H1 (cell line): Measurements from ENCODE around the gene NCAPD3. TPM values are rescaled to one million over a fixed set of nuclear protein-coding genes. Genes with fewer than 3 reads are reported as not detected.

Experiments
- GABPA ChIP-seq: IDR thresholded peaks from 2 replicates; pipeline ENCODE4 v1.6.1; 2011; ENCODE audit warnings: mild to moderate bottlenecking, low read length, moderate library complexity, borderline replicate concordance; ENCODE audit not compliant: insufficient read depth
- NRF1 ChIP-seq: IDR thresholded peaks from 2 replicates; pipeline ENCODE4 v1.6.1; 2011; ENCODE audit warnings: mild to moderate bottlenecking, low read depth, low read length, improper control_type of control experiment
- POLR2A ChIP-seq, 2 experiments: IDR thresholded peaks; 1 replicate in 1 of 2; 2 replicates in 1 of 2; pipeline ENCODE4 v1.6.1; 2011; ENCODE audit warnings: low read depth in 2 of 2, low read length in 2 of 2, mild to moderate bottlenecking in 2 of 2; ENCODE audit errors: control extremely low read depth in 1 of 2
- POLR2AphosphoS5 ChIP-seq: IDR thresholded peaks from 2 replicates; pipeline ENCODE4 v1.6.1; 2011; ENCODE audit warnings: low read depth, low read length
- SP2 ChIP-seq: IDR thresholded peaks from 2 replicates; pipeline ENCODE4 v1.6.1; 2012; ENCODE audit warnings: mild to moderate bottlenecking, low read length, inconsistent platforms
- TAF1 ChIP-seq: IDR thresholded peaks from 2 replicates; pipeline ENCODE4 v1.6.1; 2011; ENCODE audit warnings: mild to moderate bottlenecking, low read depth, low read length
- polyA plus RNA-seq, 7 experiments: library from polyadenylated mRNA; depleted of rRNA in 3 of 7; stranded (reverse) in 5 of 7; unstranded in 2 of 7; fragments of >200 nt in 5 of 7; fragments of 200-250 nt in 2 of 7; gene quantifications; 1 replicate in 5 of 7; 2 replicates in 1 of 7; 4 replicates in 1 of 7; pipeline versions ENCODE4 v1.2.1 to v1.2.3, GENCODE V29; 2011 to 2013; ENCODE audit warnings: missing spikeins in 2 of 7, mixed read lengths in 2 of 7
- total RNA-seq: library from RNA; stranded (reverse); fragmentation: NEBNext Ultra II Directional; extraction: Animal tissue kit (Norgen Biotek cat#: 25700); gene quantifications from 2 replicates; pipeline ENCODE4 v1.2.1, GENCODE V29; 2021

NCAPD3 gene
- total and polyA plus RNA-seq, 2 of the 8 experiments (the other 6 are each of a cell fraction or from before 2014, with no cell fraction given) = 26.5 to 55.2 TPM

DNA sequence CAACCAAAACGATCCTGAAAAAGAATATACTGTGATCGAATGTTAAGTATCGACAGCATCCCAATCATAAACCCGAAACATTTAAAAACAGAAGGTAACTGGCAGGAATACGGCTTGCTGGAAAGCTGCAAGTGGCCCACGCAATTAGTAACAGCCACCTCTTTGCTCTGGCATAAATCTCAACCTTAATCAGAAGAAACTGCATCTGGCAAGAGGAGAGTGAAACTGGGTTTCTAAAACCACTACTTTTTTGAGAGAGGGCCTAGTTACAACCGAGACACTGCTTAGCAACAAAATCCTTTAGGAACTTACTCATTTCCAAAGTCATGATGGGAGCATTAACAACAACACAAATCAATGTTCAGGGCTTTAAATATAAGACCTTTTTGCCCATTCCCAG, 7.9 kb downstream of the NCAPD3 start (continued):
- TF ChIP-seq POLR2A (IDR thresholded peaks at IDR 0.05; ENCODE audit: control extremely low read depth in 1 of 2, low read depth in 2 of 2, low read length in 2 of 2) (no peak), SP2 (no peak), POLR2AphosphoS5 (no peak), GABPA (no peak), TAF1 (no peak), NRF1 (no peak)
